Forelimb muscle (tissue), 1 donor: ENCODE results near the gene ANKRD55. TPM values are rescaled to one million over a fixed set of nuclear protein-coding genes. Genes with fewer than 3 reads are reported as not detected.
A peak's percentile ranks its signal among the peaks of the same experiment; 100 is the strongest.

ENCODE experiments used
- DNase-seq: peaks from one replicate; pipeline ENCODE4 v3.0.0-alpha.2; 2013; ENCODE audit warnings: low read depth
- polyA plus RNA-seq: library from polyadenylated mRNA; unstranded; fragments of 120-200 nt; gene quantifications from one replicate; pipeline ENCODE4 v1.2.1, GENCODE V29; 2013; ENCODE audit not compliant: insufficient read length

Gene ANKRD55
- polyA plus RNA-seq, 1 donor: 0.46 TPM

DNA sequence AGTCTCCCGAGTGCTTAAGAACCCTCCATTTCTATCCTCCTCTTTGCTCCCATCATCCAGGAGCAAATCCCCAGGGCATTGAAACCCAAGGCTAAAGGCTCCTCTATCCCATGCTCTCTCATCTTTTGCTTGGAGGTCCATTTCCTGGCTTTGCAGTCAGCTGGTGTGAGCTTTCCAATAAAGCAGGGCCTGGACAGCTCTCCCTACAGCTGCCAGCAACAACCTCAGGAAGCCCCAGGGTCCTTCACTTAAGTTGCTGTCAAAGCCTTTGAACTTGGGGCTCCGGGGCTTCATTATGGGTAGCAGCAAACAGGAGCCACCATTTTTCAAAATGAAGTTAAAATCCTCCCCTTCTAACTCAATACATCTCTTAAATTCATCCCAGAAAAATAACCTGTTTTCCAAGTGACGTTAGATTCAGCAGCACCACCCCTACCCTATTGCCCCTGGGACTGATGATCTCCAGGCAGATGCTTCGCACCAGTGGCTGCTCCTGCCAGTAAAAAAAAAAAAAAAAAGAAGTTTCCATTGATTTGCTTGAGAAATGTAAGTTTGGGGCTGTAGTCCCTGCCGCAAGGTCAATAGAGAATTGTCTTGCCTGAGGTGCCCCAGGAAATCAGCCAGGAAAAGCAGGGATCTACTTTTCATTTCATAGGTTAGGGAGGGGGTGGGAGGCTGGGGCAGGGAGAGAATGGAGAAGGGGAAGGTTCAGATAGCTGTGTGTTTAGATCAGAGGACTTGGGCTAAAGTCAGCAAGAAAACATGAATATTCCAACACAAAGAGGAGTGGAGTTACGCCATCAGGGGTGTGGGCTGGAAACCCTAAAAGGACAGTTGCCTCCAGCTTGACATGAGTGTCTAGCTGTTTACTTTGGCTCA lies 154.6 kb downstream of the ANKRD55 start:
- no peak for DNase-seq

DNA sequence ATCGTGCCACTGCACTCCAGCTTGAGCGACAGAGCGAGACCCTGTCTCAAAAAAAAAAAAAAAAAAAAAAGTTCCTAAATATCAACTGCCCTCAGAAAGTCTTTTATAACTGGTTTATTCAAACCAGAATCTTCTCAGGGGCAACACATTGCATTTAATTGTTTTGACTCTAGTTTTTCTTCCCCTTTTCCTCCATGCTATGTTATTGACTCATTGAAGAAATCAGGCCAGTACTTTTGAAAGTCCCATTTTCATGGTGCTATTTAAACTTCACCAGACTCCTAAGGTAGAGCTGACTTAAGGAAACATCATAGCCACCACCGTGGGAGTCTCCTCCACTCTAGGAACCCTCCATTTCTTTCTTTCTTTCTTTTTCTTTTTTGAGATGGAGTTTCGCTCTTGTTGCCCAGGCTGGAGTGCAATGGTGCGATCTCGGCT lies 155.3 kb downstream of the ANKRD55 start:
- DNase-seq: no peak

DNA sequence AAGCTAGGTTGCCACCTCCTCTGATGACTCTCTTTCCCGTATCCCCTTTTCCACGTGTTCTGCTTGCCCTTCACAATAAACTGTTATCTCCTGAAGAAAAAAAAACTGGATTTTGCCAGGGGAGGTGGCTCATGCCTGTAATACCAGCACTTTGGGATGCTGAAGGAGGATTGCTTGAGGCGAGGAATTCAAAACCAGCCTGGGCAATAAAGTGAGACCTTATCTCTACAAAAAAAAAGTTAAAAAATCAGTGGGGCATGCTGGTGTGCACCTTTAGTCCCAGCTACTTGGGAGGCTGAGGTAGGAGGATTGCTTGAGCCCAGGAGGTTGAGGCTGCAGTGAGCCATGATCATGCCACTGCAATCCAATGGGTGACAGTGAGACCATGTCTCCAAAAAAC lies 156.6 kb downstream of the ANKRD55 start:
- no peak for DNase-seq

DNA sequence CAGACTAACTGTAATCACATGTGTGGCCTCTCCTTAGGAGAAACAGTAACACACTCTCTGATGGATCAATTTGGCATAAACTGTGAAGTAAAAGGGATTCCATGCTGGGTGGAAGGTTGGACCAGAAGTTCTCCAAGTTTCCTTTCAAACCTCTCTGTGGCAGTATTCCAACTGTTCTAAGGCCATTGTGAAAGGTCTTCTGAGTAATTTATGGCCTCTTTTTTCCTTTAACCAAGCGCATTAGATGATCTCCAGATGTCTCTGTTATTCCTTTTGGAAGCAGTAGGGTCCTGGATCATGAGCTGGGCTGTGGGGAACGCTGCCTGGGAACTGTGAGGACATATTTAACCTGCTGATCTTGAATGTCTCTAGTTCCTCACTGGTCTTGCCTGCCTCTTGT lies 157.8 kb downstream of the ANKRD55 start:
- no peak for DNase-seq

DNA sequence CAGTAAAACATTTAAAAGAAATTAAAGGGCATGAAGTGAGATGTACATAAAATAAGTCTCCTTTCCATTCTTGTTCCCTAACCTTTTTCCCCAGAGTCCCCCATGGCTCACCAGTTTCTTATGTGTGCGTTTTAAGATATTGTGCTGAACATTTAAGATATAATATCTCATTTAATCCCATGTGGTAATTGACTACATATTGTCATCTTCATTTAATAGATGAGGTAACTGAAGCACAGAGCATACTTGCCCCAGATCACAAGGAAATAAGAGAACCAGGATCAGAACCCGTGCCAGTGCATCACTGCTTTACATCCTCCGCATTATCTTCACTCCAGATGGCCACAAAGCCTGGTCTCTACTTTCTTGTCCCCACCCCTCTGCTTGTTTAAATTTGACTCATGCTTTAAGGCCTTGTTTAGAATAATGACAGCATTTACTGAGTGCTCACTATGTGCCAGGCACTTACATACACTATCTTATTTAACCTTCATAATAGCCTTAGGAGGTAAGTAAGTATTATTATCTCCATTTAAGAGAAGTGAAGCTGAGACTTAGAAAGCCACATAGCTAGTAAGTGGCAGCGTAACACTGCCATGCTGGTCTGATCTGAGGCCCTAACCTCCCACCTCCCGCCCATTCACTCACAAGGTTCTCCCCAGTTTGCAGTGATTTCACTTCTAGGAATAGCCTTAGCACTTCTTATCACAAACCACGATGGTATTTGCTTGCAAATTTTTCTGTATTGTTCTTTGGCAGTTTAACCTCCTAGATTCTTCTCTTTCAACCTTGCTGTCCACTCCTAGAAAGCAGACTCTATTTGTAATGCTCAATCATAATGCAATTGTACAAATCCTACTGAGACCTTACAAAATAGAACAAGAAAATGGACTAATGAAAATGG lies 160.0 kb downstream of the ANKRD55 start:
- DNase-seq: no peak

DNA sequence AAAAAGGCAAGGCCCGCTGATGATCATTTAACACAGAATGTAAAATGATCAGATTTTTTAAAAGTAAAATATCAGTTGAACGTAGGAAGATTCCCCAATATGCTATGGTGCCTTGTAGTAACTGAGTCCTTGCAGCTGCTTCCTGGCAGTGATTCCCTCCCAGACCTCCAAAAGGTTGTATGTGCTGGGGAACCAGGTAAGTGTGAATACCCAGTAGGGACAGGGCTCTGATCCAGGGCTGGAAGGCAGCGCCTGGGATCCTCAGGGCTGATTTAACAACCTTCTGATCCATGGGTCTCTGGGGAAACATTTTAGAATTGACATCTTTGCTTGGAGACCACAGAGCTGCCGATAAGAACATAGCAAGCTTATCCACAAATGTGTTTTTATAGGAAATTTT lies 161.7 kb downstream of the ANKRD55 start:
- DNase-seq: no peak

DNA sequence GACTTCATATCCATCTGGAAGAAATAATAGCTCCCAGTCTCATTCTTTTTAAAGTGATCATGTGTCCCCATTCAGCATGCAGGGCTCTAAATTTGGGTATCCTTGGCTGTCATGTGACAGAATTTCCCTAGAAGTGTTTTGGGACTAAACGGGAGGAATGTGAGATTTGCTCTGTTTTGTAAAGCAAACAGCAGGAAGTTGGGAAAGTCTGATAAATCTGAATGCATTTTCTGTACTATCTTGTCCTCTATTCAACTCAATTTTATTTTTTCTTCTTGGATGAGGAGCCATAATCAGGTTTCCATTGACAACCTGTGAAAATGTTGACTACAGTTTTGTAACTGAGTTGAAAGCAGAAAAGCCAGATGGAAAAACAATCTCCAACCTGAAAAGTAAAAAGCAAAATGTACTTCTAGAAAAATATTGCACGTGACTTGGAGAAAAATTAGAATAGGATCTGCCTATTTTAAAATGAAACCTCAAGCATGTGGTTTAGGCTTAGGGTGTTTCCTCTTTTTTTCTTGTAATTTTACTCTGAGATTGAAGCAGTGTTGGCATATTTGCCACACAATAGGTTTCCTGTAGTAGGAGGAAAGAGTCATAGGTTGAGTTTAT lies 162.2 kb downstream of the ANKRD55 start:
- DNase-seq: peak; percentile 53

DNA sequence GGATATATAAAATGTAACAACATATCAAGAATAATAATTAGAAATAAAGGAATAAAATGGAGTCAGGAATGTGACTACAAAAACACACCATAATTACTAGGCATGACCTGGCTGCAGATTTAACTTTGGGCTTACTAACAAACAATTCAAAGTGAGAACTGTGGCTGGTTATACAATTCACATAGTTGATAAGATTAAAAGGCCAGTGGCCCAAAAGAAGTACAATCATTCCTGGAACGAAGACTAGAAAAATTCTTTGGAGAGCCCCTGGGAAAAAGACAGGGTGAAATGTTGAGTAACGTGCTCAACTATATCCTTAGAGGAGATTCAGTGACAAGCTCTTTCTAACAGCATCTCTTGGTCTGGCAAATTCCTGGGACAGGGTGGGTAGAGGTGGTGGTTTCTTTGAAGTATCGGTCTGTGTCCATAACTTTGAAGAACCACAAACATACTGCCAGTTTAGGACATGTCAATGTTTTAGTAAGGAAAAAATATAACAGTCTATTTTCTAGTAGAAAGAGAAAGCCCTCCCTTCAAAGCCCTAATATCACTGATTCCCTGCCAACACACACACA lies 163.4 kb downstream of the ANKRD55 start:
- no peak for DNase-seq

DNA sequence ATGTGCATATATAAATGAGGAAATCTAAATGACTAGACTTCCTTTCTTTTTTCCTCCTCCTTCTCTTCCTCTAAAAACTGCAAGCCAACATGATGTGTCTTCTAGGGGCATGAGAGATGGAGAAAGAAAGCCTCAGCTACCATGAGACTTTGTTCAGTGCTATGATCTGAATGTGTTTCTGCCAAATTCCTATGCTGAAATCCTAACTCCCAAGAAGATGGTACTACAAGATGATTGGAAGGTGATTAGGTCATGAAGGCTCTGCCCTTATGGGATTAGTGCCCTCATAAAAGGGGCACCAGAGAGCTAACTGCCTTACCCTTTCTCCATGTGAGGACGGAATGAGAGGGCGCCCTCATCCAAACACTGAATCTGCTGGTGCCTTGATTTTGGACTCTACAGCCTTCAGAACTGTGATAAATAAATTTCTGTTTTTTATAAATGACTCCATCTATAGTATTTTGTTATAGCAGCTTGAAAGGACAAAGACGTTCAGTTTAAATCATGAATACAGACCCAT lies 166.1 kb downstream of the ANKRD55 start:
- no peak for DNase-seq

DNA sequence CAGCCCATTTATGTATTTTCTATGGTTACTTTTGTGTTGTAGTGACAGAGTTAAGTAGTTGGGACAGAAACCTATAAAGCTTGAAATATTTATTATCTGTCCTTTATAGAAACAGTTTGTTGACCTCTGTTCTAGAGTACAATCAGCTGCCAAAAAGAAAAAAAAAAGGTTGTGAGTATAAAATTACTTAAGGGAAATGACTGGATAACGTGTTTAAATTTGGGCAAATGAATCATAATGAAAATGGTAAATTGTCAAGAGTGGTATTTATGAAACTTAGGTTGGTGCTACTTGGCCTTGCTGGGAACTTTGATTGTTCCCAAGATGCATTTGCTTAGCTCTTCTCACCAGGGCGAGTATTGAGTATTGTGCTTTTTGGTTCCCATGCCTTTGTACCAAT lies 168.1 kb downstream of the ANKRD55 start:
- no peak for DNase-seq

DNA sequence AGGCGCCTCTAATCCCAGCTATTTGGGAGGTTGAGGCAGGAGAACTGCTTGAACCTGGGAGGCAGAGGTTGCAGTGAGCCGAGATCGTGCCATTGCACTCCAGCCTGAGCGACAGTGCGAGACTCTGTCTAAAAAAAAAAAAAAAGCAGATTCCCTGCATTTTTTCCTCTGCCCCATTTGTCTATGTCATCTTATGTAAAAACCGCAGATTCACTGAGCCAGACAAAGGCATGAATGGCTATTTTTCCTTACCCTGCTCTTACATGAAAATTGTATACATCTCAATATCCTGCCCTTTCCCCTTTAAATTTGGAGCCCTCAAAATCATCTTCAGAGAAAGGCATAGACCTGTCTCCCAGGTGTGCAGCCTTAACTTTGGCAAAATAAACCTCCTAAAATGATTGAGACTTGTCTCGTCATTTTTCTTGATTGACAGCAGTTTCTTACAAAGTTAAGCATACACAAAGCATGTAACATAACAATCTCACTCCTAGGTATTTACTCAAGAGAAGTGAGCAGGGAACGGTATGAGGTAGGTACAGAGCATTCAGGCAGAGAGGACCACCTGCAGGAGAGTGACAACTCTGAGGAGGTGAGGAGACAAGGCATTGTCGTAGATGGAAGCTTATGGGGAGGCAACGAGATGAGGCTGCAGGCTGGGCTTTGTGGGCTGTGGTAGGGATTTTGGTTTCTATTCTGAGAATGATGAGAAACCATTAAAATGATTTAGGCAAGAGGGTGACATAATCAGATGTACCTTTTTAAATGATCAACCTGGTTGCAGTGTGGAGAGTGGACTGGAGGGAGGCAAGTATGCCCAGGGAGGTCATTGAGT lies 172.6 kb downstream of the ANKRD55 start:
- no peak for DNase-seq

DNA sequence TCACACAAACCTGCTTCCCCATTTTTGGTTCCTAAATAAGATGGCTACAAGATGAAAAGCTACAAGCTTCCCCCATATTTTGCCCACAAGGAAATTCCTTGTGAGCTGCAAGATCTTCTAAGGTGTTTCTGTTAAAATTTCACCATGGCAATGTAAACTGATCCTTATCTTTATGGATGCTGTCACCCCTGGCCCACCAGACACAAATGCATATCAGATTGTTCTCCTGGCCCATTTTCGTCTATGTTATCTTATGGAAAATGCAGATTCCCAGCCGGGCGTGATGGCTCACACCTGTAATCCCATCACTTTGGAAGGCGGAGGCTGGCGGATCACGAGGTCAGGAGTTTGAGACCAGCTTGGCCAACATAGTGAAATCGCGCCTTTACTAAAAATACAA lies 173.3 kb downstream of the ANKRD55 start:
- DNase-seq: no peak

DNA sequence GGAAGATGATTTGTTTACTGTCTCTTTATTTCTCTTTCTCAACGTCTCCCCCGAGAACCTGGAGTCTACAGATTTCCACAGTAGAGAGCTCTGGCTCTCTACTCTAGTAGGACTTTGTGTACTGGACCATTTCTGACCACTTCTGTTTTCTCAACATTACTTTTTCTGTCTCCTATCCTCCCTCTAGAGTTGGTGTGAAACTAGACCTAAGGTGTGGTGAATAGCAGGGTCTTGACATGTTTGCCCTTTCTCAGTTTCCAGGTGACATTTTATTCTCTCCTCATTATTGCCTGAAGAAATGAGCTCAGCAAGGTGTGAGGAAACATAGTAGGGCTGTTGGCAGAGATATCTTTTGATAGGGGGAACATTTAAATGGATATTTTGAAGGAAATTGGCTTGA lies 176.3 kb downstream of the ANKRD55 start:
- no peak for DNase-seq

DNA sequence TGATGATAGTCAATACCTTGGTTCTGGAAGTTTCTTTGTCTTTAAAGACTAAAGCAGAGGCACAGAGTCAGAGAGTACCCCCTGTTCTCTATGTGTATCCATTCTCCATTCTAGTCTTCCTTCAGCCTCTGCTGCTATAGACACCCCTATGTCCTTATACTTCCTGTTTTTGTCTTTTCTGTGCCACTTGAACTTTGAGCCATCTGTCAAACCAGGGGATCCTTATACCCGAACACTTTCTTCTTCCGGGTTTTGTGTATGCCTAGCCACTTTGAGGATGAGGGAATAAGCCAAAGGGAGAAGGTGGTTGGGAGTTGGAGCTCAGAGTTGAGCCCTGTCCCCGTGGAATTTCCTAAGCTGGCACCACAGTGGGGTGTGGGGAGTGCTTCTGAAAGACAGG lies 177.3 kb downstream of the ANKRD55 start:
- DNase-seq: no peak

DNA sequence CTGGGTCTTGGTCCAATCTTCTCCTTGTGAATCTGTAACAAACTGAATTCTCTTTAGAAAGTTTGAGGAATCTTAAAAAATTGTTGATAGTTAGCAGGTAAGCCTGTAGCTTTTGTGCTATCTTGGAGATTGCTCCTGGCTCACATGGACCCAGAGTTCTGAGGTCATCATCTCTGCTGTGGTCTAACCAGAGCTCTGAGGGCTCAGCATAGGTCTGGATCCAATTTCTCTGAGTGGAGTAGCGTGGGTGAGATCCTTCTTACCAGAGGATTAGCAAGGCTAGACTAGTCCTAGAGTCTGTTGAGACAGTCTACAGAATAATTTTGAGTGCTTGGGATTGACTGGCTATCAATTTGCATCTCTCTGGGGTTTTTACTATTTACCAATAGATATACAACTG lies 177.8 kb downstream of the ANKRD55 start:
- DNase-seq: no peak

DNA sequence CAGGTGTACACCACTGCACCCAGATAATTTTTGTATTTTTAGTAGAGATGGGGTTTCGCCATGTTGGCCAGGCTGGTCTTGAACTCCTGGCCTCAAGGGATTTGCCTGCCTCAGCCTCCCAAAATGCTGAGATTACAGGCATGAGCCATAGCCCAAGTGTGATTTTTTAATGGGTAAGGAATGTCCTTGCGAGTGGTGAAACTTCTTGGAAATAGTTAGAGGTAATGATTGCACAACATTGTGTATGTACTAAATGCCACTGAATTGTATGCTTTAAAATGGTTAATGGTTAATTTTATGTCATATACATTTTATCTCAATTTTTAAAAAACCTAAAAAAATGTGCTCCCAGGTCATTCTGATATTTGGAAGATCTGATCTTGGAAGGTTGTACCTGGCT lies 178.5 kb downstream of the ANKRD55 start:
- DNase-seq: no peak

DNA sequence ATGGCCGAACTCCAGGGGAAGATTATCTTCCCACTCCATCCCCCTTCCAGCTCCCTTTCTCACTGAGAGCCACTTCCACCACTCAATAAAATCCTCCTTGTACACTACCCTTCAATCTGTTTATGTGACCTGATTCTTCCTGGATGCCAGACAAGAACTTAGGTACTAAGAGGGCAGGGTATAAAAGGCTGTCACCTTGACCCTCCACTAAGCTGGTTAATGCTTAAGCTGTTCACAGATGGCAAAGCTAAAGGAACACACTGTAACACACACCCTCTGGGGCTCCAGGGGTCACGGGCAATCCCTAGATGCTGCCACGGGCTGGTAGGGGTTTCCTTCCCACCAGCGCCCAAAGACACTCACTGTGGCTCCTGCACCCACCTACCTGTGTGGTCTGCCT lies 179.8 kb downstream of the ANKRD55 start:
- no peak for DNase-seq

DNA sequence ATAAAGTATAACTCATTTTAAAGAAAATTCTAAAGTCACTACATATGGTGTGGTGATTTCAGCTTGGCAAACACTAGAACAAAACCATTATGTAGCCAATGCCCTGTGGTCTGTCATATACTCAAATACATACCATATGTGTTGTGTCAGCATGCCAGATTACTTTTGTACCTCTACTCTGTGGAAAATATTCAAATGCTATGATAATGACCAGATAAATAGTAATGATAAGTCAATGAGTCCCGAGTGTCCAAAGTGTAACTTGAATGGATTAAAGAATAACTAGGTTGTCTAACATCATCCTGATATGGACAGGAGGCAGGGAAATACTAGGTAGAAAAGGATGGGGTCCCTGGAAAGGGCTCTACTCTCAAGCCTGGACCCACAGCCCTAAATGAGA lies 180.4 kb downstream of the ANKRD55 start:
- DNase-seq: no peak

DNA sequence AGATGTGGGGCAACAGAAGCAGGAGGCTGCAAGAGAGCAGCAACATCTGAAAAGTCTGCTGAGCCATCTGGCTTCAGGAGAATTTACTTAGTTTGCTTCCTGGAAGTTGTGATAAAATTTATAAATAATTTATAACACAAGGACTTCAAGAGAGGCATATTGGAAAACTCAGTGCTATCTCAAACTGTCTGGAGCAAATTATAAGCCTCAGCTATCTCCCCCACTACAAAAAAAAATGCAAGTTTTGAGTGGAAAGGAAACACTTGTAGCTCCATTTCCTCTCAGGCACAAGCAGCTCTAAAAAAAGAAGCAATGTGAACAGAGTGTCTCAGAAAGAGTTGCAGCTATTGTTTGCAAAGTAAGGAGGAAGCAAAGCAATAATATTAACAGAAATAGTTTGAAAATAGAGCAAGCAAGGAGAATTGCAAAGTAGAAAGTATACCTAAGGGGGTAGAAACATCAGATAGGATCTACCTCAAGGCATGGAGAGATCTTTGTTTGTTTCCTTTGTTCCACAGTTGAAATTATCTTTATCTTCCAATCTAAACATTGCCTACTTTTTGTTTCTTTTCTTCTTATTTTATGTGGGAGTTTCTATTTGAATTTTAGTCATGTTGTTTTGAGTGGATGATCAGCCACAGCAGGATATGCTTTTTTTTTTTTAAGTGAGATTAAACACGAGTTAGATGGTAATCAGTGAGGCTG lies 182.4 kb downstream of the ANKRD55 start:
- DNase-seq: no peak
